Stimulated activated CD4-positive, alpha-beta T cell treated with anti-CD3 and anti-CD28 coated beads, Interleukin-4, amount 100 ng/mL, for 4 hours (primary cell): ENCODE data around the gene CCDC33.

Experiments used
- DNase-seq, 2 experiments: peaks; one replicate each; pipeline ENCODE4 v3.0.0-alpha.2; 2020

Gene CCDC33

DNA sequence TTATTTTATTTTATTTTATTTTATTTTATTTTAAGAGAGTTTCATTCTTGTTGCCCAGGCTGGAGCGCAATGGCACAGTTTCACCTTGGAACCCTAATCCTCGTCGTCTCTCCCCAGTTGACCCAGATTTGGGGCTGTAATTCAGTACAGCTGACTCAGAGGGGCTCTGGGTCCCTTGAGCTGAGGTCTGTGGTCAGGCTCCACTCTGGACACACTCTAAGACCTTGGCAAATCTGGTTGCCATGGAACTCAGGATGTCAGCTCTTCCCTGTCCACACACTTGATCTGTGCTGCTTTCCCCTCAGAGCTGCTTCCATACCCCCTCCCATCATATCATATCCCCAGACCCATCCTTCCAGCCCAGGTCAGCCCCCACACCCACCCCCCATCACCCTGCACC is 132.0 kb downstream of the CCDC33 start:
- DNase-seq: no peak

GRCh38 chr15:74369084-74369745 is 133.1 kb downstream of the CCDC33 start:
- DNase-seq: no peak

DNA sequence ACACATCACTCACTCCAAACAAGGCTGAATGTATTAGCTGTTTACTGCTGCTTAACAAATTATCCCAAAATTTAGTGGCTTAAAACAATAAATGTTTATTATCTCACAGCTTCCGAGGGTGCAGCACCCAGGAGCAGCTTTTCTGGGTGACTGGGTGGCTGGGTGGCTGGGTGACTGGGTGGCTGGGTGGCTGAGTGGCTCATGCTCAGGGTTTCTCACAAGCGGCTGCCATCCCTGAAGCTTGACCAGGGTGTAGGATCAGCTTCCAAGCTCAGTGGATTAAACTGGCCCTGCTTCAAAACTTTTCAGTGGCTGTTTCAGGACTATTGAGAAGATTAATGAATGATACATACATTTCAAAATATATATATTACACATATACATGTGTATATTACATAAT is 133.6 kb downstream of the CCDC33 start:
- DNase-seq: no peak

DNA sequence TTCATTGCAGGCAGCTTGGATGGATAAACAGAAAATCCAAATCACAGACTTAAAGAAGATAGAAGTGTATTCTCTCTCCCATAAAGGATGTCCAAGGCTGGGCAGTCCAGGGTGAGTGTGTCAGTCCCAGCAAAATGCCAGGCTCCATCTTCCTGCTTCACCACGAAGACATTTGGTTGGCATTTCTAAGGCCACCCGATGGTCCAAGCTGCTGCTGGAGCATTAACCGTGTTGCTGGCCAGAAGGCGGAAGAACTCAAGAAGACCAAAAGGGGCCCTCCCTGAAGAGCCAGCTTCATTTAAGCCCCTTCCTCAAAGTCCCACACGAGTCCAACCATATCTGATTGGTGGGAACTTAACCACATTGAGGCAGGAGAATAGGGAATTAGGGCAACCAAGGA is 134.3 kb downstream of the CCDC33 start:
- no peak for DNase-seq

DNA sequence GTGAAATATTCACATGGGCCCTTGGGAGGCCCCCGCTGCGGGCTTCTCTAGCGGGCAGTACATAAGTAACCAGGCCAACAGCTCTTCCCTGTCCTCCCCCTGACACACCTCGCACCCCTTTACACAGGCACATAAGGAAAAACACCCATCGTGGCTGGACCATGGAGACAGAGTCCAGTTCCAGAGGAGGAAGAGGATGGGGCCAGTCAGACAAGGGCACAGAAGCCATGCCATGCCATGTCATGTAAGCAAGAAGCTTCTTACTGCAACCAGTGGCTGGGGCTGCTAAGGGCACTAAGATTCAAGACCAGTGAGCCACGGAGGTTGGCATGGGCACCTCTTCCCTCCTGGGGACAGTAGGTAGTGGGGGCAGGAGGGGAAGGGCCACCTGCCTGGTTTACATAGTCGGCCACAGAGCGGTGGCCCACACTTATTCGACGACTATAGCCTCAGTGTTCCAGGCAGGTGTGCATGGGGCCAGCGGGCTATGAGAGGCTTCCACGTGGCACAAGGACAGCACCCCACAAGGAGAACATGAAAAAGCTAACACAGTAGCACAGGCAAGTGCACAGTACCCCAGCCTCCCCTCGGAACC is 137.0 kb downstream of the CCDC33 start:
- DNase-seq: no peak

- peak; percentile 96 for DNase-seq
Observed at GRCh38 chr15:74373731-74374647, 137.9 kb downstream of the CCDC33 start.

- no peak for DNase-seq
Observed at GRCh38 chr15:74374648-74375302, 138.6 kb downstream of the CCDC33 start.

DNA sequence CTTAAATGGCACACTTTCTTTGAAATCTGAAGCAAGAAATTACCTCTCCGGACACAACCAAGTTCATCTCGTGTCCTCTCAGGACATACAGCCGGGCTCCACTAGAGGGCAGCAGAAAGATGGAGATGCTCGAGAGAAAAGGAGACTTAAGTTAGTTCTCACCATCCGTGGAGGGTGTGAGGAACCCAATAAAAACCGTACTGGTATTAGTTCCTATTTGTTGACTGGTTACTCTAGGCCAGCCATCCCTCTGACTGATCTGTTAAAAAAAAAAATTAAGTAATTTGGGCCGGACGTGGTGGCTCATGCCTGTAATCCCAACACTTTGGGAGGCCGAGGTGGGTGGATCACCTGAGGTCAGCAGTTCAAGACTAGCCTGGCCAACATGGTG is 139.2 kb downstream of the CCDC33 start:
- peak; percentile 78 to 82 for DNase-seq

- DNase-seq: no peak
Observed at GRCh38 chr15:74376226-74376625, 140.1 kb downstream of the CCDC33 start.

- no peak for DNase-seq
Observed at GRCh38 chr15:74376825-74377581, 140.9 kb downstream of the CCDC33 start.

DNA sequence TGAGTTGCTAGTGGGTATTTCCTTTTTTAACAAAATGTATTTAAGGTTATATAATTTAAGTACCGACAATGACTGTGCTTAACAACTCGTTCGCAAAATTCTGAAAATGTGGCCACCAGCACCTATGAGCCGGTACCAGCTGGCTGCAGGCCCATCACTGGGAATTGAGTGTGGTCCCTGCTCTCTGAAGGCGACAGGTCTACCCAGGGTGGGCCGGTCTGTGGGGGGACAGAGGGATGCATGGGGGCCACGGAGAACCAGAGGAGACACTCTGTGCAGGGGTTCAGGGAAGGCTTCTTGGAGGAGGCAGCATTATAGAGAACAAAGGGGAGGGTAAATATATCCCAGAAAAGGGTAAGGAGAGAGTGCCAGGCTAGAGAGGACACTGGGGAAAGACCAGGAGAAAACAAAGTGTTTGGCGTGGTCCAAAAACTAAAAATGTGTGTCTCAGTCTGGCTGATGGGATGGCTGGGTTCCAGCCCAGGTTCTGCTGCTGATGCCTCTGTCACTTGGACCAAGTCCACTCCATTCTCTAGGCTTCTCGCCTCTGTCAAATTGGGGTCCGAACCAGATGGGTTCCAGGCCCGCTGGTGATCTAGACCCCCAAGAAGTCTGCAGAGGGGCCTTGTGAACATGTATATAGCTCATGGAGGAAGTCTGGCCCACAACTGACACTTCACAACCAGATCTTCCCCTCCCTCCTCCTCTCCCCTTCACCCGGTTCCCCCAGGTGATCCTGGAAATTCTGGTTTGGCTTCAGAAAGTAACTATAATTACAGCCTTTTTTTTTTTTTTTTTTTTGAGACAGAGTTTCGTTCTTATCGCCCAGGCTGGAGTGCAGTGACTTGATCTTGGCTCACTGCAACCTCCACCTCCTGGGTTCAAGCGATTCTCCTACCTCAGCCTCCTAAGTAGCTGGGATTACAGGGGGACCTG is 142.0 kb downstream of the CCDC33 start:
- no peak for DNase-seq

GRCh38 chr15:74378848-74379247 is 142.7 kb downstream of the CCDC33 start:
- peak; percentile 68 to 85 for DNase-seq

DNA sequence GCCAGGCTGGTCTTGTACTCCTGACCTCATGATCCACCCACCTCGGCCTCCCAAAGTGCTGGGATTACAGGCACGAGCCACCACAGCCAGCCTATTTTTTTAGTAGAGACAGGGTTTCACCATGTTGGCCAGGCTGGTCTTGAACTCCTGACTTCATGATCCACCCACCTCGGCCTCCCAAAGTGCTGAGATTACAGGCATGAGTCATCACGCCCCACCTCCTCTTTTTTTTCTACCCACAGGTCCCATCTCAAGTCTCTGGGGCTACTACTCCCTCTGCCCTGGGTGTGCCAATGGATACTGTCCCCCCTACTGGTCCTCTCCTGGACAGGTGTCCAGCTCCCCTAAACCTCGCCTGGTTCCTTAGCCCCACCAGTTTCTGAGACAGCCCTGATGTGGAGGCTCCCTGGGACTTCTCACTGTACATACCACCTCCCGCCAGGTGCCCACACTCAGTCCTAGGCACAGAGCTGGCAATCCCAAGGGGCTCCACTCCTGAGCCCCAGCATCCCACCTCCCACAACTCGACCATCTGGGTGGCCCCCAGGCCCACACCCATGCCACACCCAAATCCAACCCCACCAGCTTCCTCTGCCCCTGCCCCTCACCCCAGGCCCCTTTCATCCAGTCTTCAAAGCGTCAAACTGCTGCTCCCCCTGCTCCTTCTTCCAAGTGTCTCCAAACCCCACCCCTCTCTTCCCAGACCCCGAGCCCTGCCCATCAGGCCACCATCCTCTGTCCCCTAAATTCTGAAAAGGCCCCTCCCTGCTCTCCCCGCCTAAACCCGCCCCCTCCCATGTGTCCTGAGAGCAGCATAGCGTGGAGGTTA is 144.4 kb downstream of the CCDC33 start:
- DNase-seq: no peak

- no peak for DNase-seq
Observed at GRCh38 chr15:74381190-74381453, 145.0 kb downstream of the CCDC33 start.

- no peak for DNase-seq
Observed at GRCh38 chr15:74381481-74381880, 145.4 kb downstream of the CCDC33 start.

- DNase-seq: peak; percentile 61 to 77
Observed at GRCh38 chr15:74382004-74382816, 146.1 kb downstream of the CCDC33 start.

DNA sequence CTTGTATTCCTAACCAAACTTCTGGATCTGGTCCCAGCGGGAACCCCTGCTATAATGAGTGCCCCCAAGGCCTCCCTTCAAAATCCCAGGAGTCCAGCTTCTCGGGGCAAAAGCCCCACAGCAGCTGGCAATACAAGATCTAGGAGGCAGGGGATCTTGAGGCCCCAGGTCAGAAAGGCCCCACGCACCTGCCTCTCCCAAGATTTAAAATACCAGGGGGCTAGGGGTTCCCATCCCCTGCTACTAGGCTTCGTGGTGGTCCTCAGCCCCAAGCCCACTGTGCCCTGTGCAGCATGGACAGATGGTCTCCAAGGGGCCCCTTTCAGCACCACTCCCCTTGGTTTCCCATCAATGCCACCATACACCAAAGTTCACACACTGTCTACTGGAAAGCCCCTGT is 147.2 kb downstream of the CCDC33 start:
- no peak for DNase-seq

DNA sequence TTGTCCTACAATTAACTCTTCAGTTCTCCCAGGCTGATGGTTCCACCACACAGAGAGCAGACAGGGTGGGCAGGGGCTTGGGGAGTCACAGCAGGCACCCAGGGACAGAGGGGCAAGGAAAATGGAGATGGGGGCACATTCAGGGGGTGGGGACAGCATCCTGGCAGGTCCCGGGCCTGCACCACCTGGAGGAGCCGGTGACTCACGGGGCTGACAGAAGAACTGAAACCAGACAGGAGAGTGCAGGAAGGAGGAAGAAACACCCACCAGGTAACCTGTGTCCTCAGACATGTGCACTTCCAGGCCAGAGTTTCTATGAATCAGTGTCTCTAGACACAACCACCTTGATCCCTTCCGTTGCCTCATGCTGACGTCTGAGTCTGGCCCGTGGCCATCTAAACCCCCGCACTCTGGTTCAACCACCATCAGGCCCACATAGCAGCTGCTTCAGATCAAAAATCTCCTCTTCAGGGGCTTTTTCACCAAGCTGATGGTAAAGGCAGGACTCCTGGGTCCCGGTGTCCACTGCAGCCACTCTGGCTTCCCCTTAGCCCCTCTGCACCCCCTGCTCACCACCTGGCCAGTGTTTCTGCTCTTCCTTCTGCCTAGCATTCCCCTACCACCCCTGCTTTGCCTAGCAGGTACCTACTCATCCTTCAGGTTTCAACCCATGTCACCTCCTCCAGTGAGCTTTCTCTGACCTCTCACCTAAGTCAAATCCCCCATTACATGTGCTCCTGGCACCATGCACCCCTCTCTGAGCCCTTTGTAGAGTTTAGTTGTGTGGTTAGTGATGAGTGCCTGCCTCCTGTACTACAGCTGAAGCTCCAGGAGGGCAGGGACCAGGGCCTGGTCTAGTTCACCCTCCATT is 147.8 kb downstream of the CCDC33 start:
- peak; percentile 65 to 88 for DNase-seq

DNA sequence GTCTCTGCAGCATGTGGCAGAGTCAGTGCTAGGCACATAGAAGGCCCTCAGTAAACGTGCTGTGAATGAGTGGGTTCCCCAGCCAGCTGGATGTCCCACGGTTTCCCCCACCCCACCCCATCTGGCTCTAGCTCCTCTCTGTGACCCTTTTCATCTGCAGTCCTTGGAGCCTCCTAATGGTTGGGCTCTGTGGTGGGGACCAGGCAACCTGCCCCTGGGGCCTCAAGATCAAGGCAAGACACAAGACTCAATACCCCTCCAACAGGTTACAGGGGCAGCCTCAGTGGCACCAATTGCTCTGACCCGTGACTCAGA is 148.4 kb downstream of the CCDC33 start:
- DNase-seq: no peak
